DOHH2 (cell line): ENCODE measurements around the gene APBA3.

Source experiments
- H3F3A ChIP-seq: fragments of 200-600 bp; sonication (generic), shearing (Covaris generic); 2 replicates; pipeline ENCODE4 v1.6.0; 2016; ENCODE audit warnings: antibody characterized with exemption, mild to moderate bottlenecking; ENCODE audit not compliant: control insufficient read depth, insufficient read depth
- H3K27ac ChIP-seq: fragments of 200-600 bp; sonication (generic); 2 replicates; pipeline ENCODE4 v1.5.1; 2014; ENCODE audit warnings: low read depth, mild to moderate bottlenecking, low read length, moderate library complexity
- H3K27me3 ChIP-seq: fragments of 200-600 bp; sonication (generic); 2 replicates; pipeline ENCODE4 v1.6.1; 2014; ENCODE audit warnings: mild to moderate bottlenecking, low read length, mixed read lengths; ENCODE audit not compliant: control insufficient read depth
- H3K36me3 ChIP-seq: fragments of 200-600 bp; sonication (generic); 2 replicates; pipeline ENCODE4 v1.6.1; 2014; ENCODE audit warnings: mild to moderate bottlenecking, low read length, moderate library complexity, mixed read lengths; ENCODE audit not compliant: control insufficient read depth
- H3K4me1 ChIP-seq: fragments of 200-600 bp; sonication (generic); 2 replicates; pipeline ENCODE4 v1.6.1; 2014; ENCODE audit warnings: mild to moderate bottlenecking, low read length, mixed read lengths; ENCODE audit not compliant: control insufficient read depth
- H3K4me2 ChIP-seq: fragments of 200-600 bp; sonication (generic); 2 replicates; pipeline ENCODE4 v1.6.0; 2014; ENCODE audit warnings: mild to moderate bottlenecking, low read length, moderate library complexity
- H3K4me3 ChIP-seq: fragments of 200-600 bp; sonication (generic); 2 replicates; pipeline ENCODE4 v1.5.1; 2014; ENCODE audit warnings: mild to moderate bottlenecking, low read length, mixed read lengths
- H3K79me2 ChIP-seq: fragments of 200-600 bp; sonication (generic); 2 replicates; pipeline ENCODE4 v1.6.1; 2014; ENCODE audit warnings: mild to moderate bottlenecking, low read length, mixed read lengths; ENCODE audit not compliant: control insufficient read depth
- H3K9me2 ChIP-seq: fragments of 200-600 bp; sonication (generic); replicated peaks from 2 replicates; pipeline ENCODE4 v1.6.1; 2014; ENCODE audit warnings: mild to moderate bottlenecking, low read length, mixed read lengths; ENCODE audit not compliant: control insufficient read depth
- H3K9me3 ChIP-seq: fragments of 200-600 bp; sonication (generic); 2 replicates; pipeline ENCODE4 v1.6.1; 2014; ENCODE audit warnings: antibody characterized with exemption, low read length, mixed read lengths; ENCODE audit not compliant: control insufficient read depth, insufficient read depth
- H4K20me1 ChIP-seq: fragments of 200-600 bp; sonication (generic); 2 replicates; pipeline ENCODE4 v1.6.0; 2014; ENCODE audit warnings: low read depth, mild to moderate bottlenecking, antibody characterized with exemption, low read length, moderate library complexity; ENCODE audit not compliant: control insufficient read depth, insufficient read depth
- EZH2phosphoT487 ChIP-seq: fragments of 200-600 bp; sonication (generic); IDR thresholded peaks from 2 replicates; pipeline ENCODE4 v1.6.1; 2017; ENCODE audit warnings: borderline replicate concordance, mild to moderate bottlenecking, antibody characterized with exemption, low read length, moderate library complexity, mixed read lengths
- TF ChIP-seq, protein P1 (sequence below): fragments of 200-600 bp; sonication (generic); IDR thresholded peaks from one replicate; pipeline ENCODE4 v1.5.1; 2014; ENCODE audit warnings: antibody characterized with exemption, mild to moderate bottlenecking, low read depth, low read length; ENCODE audit not compliant: poor library complexity, severe bottlenecking

APBA3 gene

GRCh38 chr19:3785938-3786824 is 24.7 kb upstream of the APBA3 start, which contains the start of gene MATK:
TSS of gene MATK (minus strand) at chr19:3786381. CDS start at chr19:3785135, 1,246 bp downstream.
- Histone ChIP-seq H3K9me2 (no peaks in the 10 kb centered on the region), H3F3A (no peaks in the 10 kb centered on the region), H3K79me2 (no peaks in the 10 kb centered on the region), H3K9me3 (peaks cover 15% of the 10 kb centered on the region; the same call in 1 of the 2 replicates), H3K36me3 (no peaks in the 10 kb centered on the region), H3K27ac (no peak within 1 kb of the TSS), H3K4me3 (no peak within 1 kb of the TSS), H3K4me1 (no peaks in the 10 kb centered on the region), H3K4me2 (no peak within 1 kb of the TSS), H4K20me1 (no peaks in the 10 kb centered on the region), H3K27me3 (peaks cover 10% of the 10 kb centered on the region; the same call in 1 of the 2 replicates)
- TF ChIP-seq, protein P1, sequence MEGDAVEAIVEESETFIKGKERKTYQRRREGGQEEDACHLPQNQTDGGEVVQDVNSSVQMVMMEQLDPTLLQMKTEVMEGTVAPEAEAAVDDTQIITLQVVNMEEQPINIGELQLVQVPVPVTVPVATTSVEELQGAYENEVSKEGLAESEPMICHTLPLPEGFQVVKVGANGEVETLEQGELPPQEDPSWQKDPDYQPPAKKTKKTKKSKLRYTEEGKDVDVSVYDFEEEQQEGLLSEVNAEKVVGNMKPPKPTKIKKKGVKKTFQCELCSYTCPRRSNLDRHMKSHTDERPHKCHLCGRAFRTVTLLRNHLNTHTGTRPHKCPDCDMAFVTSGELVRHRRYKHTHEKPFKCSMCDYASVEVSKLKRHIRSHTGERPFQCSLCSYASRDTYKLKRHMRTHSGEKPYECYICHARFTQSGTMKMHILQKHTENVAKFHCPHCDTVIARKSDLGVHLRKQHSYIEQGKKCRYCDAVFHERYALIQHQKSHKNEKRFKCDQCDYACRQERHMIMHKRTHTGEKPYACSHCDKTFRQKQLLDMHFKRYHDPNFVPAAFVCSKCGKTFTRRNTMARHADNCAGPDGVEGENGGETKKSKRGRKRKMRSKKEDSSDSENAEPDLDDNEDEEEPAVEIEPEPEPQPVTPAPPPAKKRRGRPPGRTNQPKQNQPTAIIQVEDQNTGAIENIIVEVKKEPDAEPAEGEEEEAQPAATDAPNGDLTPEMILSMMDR: no peak
- no peak for TF ChIP-seq EZH2phosphoT487

GRCh38 chr19:3785451-3785937 is 24.0 kb upstream of the APBA3 start:
- Histone ChIP-seq H3K27me3 (peaks cover 10% of the 10 kb centered on the region; the same call in 1 of the 2 replicates), H3K9me2 (no peaks in the 10 kb centered on the region), H3K4me3 (no peak overlapping the region), H3K4me1 (no peaks in the 10 kb centered on the region), H3F3A (no peaks in the 10 kb centered on the region), H3K79me2 (no peaks in the 10 kb centered on the region), H3K9me3 (peaks cover 18% of the 10 kb centered on the region; the same call in 1 of the 2 replicates), H3K27ac (no peak overlapping the region), H3K4me2 (no peak overlapping the region), H3K36me3 (no peaks in the 10 kb centered on the region), H4K20me1 (no peaks in the 10 kb centered on the region)
- no peak for TF ChIP-seq EZH2phosphoT487
- TF ChIP-seq, protein P1: no peak

DNA sequence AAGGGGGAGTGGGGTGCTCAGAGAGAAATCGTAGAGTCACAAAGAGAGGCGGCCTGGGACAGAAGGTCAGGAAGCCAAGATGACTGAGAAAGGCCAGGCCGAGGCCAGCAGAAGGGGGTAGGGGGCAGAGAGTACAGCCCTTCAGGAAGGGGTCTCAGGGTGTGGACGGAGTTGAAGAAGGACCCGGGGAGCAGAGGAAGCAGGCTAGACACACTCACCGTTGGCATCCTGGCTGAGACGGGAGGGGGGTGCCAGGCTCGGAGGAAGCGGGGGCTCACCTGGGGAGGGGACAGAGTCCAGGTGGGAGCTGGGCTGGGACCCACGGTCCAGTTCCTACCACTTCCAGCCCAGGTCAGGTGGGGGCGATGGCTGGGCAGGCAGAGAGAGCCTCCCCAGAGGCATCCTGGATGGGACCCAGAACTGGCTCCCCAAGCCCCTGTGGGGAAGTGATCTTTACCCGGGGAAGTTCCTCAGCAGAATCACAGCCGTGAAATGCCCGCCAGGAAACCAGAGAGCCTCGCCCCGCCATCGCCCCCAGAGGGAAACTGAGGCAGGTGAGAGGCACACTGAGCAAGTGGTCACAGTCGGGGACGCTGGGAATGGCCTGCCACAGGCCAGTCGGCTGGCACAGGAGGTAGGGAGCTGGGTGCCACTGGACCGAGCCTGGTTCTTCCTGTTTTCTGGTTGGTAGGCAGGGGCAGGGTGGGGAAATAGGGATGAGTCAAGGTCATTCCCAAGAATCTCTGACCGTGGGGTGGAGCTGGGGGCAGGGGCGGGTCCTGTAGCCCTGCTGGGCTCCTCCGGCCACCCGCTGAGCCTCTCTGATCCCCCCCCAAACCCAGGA is 23.3 kb upstream of the APBA3 start:
- peaks cover 10% of the 10 kb centered on the region; the same call in 1 of the 2 replicates for H3K27me3 ChIP-seq
- no peak overlapping the region for H3K27ac ChIP-seq
- H4K20me1 ChIP-seq: no peaks in the 10 kb centered on the region
- H3K4me3 ChIP-seq: no peak overlapping the region
- H3K9me3 ChIP-seq: peaks cover 18% of the 10 kb centered on the region; the same call in 1 of the 2 replicates
- no peaks in the 10 kb centered on the region for H3F3A ChIP-seq
- no peak for TF ChIP-seq EZH2phosphoT487
- TF ChIP-seq, protein P1: no peak
- no peaks in the 10 kb centered on the region for H3K36me3 ChIP-seq
- H3K9me2 ChIP-seq: no peaks in the 10 kb centered on the region
- no peaks in the 10 kb centered on the region for H3K79me2 ChIP-seq
- no peak overlapping the region for H3K4me2 ChIP-seq
- H3K4me1 ChIP-seq: no peaks in the 10 kb centered on the region
